HepG2 (cell line): ENCODE measurements around the gene ENTPD6. TPM values are rescaled to one million over a fixed set of nuclear protein-coding genes. Genes with fewer than 3 reads are reported as not detected.

Source experiments
- ATM ChIP-seq: fragments of 450-650 bp; IDR thresholded peaks from 2 replicates; pipeline ENCODE4 v1.7.1; 2017; ENCODE audit warnings: mild to moderate bottlenecking, borderline replicate concordance
- CREB1 ChIP-seq, 2 experiments: fragments of 450-650 bp in 1 of 2; IDR thresholded peaks; 2 replicates each; pipeline ENCODE4 v1.6.1; 2016 to 2017; ENCODE audit warnings: control low read depth in 1 of 2, mild to moderate bottlenecking in 1 of 2, missing compliant biosample characterization in 1 of 2, missing genetic modification characterization in 1 of 2
- EEA1 ChIP-seq: sonication (generic); formaldehyde crosslinking; IDR thresholded peaks from 2 replicates; pipeline ENCODE4 v1.5.1; 2020; ENCODE audit warnings: mild to moderate bottlenecking, missing genetic modification reagents, borderline replicate concordance
- FOXK2 ChIP-seq: fragments of 450-650 bp; IDR thresholded peaks from 2 replicates; pipeline ENCODE4 v1.6.1; 2016
- GTF3A ChIP-seq: sonication (generic); formaldehyde crosslinking; conservative IDR thresholded peaks from 2 replicates; pipeline ENCODE4 v1.4.0; 2020; ENCODE audit warnings: mild to moderate bottlenecking, missing genetic modification reagents
- HOXD1 ChIP-seq: sonication (generic); formaldehyde crosslinking; IDR thresholded peaks from 2 replicates; pipeline ENCODE4 v1.5.0; 2020; ENCODE audit warnings: missing genetic modification reagents
- KLF6 ChIP-seq: IDR thresholded peaks from 2 replicates; pipeline ENCODE4 v1.8.0; 2016; ENCODE audit warnings: missing biosample characterization, missing genetic modification reagents
- MIXL1 ChIP-seq: IDR thresholded peaks from 2 replicates; pipeline ENCODE4 v1.6.1; 2016
- MYNN ChIP-seq: sonication (generic); formaldehyde crosslinking; IDR thresholded peaks from 2 replicates; pipeline ENCODE4 v1.4.0; 2020; ENCODE audit warnings: mild to moderate bottlenecking, low read depth, missing genetic modification reagents
- NPAS2 ChIP-seq: sonication (generic); formaldehyde crosslinking; IDR thresholded peaks from 2 replicates; pipeline ENCODE4 v1.8.0; 2022; ENCODE audit warnings: mild to moderate bottlenecking, missing genetic modification reagents, borderline replicate concordance
- PAX8 ChIP-seq: sonication (generic); formaldehyde crosslinking; IDR thresholded peaks from 2 replicates; pipeline ENCODE4 v1.8.0; 2022; ENCODE audit warnings: mild to moderate bottlenecking, missing genetic modification reagents, borderline replicate concordance
- SP2 ChIP-seq: sonication (generic); formaldehyde crosslinking; IDR thresholded peaks from 2 replicates; pipeline ENCODE4 v1.5.1; 2020; ENCODE audit warnings: mild to moderate bottlenecking, missing genetic modification reagents
- TGIF2 ChIP-seq: IDR thresholded peaks from 2 replicates; pipeline ENCODE4 v1.6.1; 2016; ENCODE audit warnings: control low read depth, missing compliant biosample characterization
- TP53 ChIP-seq: sonication (generic); formaldehyde crosslinking; conservative IDR thresholded peaks from 2 replicates; pipeline ENCODE4 v1.4.0; 2020; ENCODE audit warnings: missing genetic modification reagents
- XRCC5 ChIP-seq: fragments of 200-400 bp; formaldehyde crosslinking; optimal IDR thresholded peaks from 2 replicates; pipeline ENCODE3; 2017; ENCODE audit warnings: mild to moderate bottlenecking, low read length
- ZBTB3 ChIP-seq: sonication (generic); formaldehyde crosslinking; IDR thresholded peaks from 2 replicates; pipeline ENCODE4 v1.4.0; 2020; ENCODE audit warnings: low read depth, mild to moderate bottlenecking, moderate library complexity, missing genetic modification reagents, borderline replicate concordance
- ZFP1 ChIP-seq: IDR thresholded peaks from 2 replicates; pipeline ENCODE4 v1.6.1; 2016
- ZKSCAN8 ChIP-seq: IDR thresholded peaks from 2 replicates; pipeline ENCODE4 v1.6.1; 2016; ENCODE audit warnings: borderline replicate concordance, missing genetic modification reagents, missing compliant biosample characterization
- ZNF12 ChIP-seq: sonication (generic); formaldehyde crosslinking; IDR thresholded peaks from 2 replicates; pipeline ENCODE4 v1.5.0; 2020; ENCODE audit warnings: missing genetic modification reagents
- ZNF20 ChIP-seq: sonication (generic); formaldehyde crosslinking; IDR thresholded peaks from 2 replicates; pipeline ENCODE4 v1.4.0; 2020; ENCODE audit warnings: mild to moderate bottlenecking, moderate library complexity, missing genetic modification reagents
- ZNF44 ChIP-seq: sonication (generic); formaldehyde crosslinking; IDR thresholded peaks from 2 replicates; pipeline ENCODE4 v1.5.1; 2020; ENCODE audit warnings: mild to moderate bottlenecking, missing genetic modification reagents
- ZNF562 ChIP-seq: sonication (generic); formaldehyde crosslinking; IDR thresholded peaks from 2 replicates; pipeline ENCODE4 v1.8.0; 2022; ENCODE audit warnings: missing genetic modification reagents, borderline replicate concordance
- ZNF660 ChIP-seq: sonication (generic); formaldehyde crosslinking; IDR thresholded peaks from 2 replicates; pipeline ENCODE4 v1.5.1; 2020; ENCODE audit warnings: mild to moderate bottlenecking, low read depth, missing genetic modification reagents, borderline replicate concordance
- ZNF7 ChIP-seq: IDR thresholded peaks from 2 replicates; pipeline ENCODE4 v1.6.1; 2016; ENCODE audit warnings: missing biosample characterization, missing genetic modification reagents
- ZNF720 ChIP-seq: sonication (generic); formaldehyde crosslinking; IDR thresholded peaks from 2 replicates; pipeline ENCODE4 v1.4.0; 2020; ENCODE audit warnings: missing genetic modification reagents
- ZSCAN30 ChIP-seq: sonication (generic); formaldehyde crosslinking; IDR thresholded peaks from 2 replicates; pipeline ENCODE4 v1.5.0; 2020; ENCODE audit warnings: mild to moderate bottlenecking, missing genetic modification reagents
- polyA plus RNA-seq, 8 experiments: library from polyadenylated mRNA; depleted of rRNA in 3 of 8; stranded (reverse) in 7 of 8; unstranded in 1 of 8; fragments of >200 nt; fragmentation: Illumina TruSeq in 4 of 8; extraction: Trizol in 4 of 8; gene quantifications; 2 replicates each; pipeline versions ENCODE4 v1.2.1 to v1.2.3, GENCODE V29; 2011 to 2016; ENCODE audit warnings: low read depth in 4 of 8, missing spikeins in 1 of 8, mixed read lengths in 1 of 8; ENCODE audit not compliant: insufficient read depth in 1 of 8
- total RNA-seq, 5 experiments: library from RNA; depleted of rRNA; stranded (reverse); fragments of >200 nt; fragmentation: Illumina TruSeq; extraction: Trizol; gene quantifications; 2 replicates each; pipeline ENCODE4 v1.2.3, GENCODE V29; 2016; ENCODE audit warnings: low read depth in 1 of 5
- TF ChIP-seq, protein P1 (sequence below): sonication (generic); formaldehyde crosslinking; IDR thresholded peaks from 2 replicates; pipeline ENCODE4; 2020; ENCODE audit warnings: missing genetic modification reagents, mild to moderate bottlenecking, borderline replicate concordance
- TF ChIP-seq, protein P2 (sequence below): sonication (generic); formaldehyde crosslinking; IDR thresholded peaks from 2 replicates; pipeline ENCODE4 v1.4.0; 2020; ENCODE audit warnings: missing genetic modification reagents

The ENTPD6 gene
- total and polyA plus RNA-seq, 2 of the 13 experiments (the other 11 are each of a cell fraction or from before 2014, with no cell fraction given), result 164 to 172 TPM

DNA sequence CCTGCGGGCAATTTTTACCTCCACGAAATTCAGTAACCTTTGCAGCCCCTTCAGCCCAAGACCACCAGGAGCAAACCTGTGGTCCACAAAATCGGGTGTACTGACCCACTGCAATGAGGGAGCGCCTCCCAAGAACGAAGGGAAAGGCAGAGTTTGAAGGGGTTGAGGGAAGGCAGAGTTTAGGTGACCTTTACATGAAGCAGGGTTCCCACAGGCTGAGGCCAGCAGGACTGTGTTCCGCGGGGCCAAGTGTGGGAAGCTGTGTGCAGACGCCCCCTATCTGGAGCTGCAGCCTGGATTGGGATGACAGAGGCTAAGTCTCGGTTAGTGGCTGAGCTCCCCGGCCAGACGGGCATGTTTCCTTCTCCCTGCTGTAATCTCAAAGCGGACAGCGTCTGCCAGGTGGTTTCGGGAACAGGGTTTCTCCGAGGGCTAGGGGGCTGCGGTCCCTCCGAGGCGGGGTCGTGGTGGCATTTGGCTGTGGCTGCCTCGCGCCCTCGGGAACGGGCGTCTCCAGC lies 51.5 kb downstream of the ENTPD6 start (continued):
- TF ChIP-seq, protein P1, sequence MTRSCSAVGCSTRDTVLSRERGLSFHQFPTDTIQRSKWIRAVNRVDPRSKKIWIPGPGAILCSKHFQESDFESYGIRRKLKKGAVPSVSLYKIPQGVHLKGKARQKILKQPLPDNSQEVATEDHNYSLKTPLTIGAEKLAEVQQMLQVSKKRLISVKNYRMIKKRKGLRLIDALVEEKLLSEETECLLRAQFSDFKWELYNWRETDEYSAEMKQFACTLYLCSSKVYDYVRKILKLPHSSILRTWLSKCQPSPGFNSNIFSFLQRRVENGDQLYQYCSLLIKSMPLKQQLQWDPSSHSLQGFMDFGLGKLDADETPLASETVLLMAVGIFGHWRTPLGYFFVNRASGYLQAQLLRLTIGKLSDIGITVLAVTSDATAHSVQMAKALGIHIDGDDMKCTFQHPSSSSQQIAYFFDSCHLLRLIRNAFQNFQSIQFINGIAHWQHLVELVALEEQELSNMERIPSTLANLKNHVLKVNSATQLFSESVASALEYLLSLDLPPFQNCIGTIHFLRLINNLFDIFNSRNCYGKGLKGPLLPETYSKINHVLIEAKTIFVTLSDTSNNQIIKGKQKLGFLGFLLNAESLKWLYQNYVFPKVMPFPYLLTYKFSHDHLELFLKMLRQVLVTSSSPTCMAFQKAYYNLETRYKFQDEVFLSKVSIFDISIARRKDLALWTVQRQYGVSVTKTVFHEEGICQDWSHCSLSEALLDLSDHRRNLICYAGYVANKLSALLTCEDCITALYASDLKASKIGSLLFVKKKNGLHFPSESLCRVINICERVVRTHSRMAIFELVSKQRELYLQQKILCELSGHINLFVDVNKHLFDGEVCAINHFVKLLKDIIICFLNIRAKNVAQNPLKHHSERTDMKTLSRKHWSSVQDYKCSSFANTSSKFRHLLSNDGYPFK (CRISPR knock-in tag), result peak; percentile 86
- TF ChIP-seq ZNF20 (CRISPR knock-in tag) (peak; percentile 30; the same call in 1 of the 2 replicates), FOXK2 (no peak), EEA1 (no peak), KLF6 (no peak), TGIF2 (no peak), ZSCAN30 (CRISPR knock-in tag) (no peak), ZBTB3 (CRISPR knock-in tag) (0 out of 2 replicates have a peak, but pooled peaks have one; percentile 23), CREB1 (IDR thresholded peaks at IDR 0.05) (no peak), CREB1 (CRISPR knock-in tag; IDR thresholded peaks at IDR 0.05) (no peak), ZNF7 (CRISPR knock-in tag) (no peak), NPAS2 (CRISPR knock-in tag) (no peak), ZNF660 (CRISPR knock-in tag) (no peak; the same call in 1 of the 2 replicates), ATM (no peak), ZNF562 (CRISPR knock-in tag) (no peak), TP53 (CRISPR knock-in tag) (0 out of 2 replicates have a peak, but pooled peaks have one; percentile 47), ZNF44 (CRISPR knock-in tag) (no peak), ZFP1 (CRISPR knock-in tag) (0 out of 2 replicates have a peak, but pooled peaks have one; percentile 43), ZNF720 (CRISPR knock-in tag) (no peak; the same call in 1 of the 2 replicates), XRCC5 (peak; percentile 94), HOXD1 (CRISPR knock-in tag) (no peak; the same call in 1 of the 2 replicates), ZNF12 (CRISPR knock-in tag) (no peak; the same call in 1 of the 2 replicates), MIXL1 (CRISPR knock-in tag) (no peak; the same call in 1 of the 2 replicates), SP2 (CRISPR knock-in tag) (no peak), PAX8 (no peak; the same call in none of the 2 replicates), GTF3A (CRISPR knock-in tag) (no peak; the same call in none of the 2 replicates), ZKSCAN8 (CRISPR knock-in tag) (no peak), MYNN (CRISPR knock-in tag) (no peak)
- TF ChIP-seq, protein P2, sequence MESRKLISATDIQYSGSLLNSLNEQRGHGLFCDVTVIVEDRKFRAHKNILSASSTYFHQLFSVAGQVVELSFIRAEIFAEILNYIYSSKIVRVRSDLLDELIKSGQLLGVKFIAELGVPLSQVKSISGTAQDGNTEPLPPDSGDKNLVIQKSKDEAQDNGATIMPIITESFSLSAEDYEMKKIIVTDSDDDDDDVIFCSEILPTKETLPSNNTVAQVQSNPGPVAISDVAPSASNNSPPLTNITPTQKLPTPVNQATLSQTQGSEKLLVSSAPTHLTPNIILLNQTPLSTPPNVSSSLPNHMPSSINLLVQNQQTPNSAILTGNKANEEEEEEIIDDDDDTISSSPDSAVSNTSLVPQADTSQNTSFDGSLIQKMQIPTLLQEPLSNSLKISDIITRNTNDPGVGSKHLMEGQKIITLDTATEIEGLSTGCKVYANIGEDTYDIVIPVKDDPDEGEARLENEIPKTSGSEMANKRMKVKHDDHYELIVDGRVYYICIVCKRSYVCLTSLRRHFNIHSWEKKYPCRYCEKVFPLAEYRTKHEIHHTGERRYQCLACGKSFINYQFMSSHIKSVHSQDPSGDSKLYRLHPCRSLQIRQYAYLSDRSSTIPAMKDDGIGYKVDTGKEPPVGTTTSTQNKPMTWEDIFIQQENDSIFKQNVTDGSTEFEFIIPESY, result no peak
